HCT116 (cell line): ENCODE data around the gene TCEAL3. TPM values are rescaled to one million over a fixed set of nuclear protein-coding genes. Genes with fewer than 3 reads are reported as not detected.

Experiments used
- ATAC-seq: fragments of 200-7000 bp; cut with Tn5 transposase; 2 replicates; pipeline ENCODE4 v1.9.1; 2020; ENCODE audit warnings: mild to moderate bottlenecking, moderate library complexity
- BruUV-seq: library from RNA; stranded (reverse); fragments of 400-500 nt; replicated peaks from 2 replicates; lab custom pipeline; 2021; lab: Mats Ljungman, UMichigan
- CTCF ChIA-PET: fragments of 300-600 bp; sonication (Branson Sonifier 250); formaldehyde crosslinking; loops from one replicate; lab custom pipeline; 2021; ENCODE audit warnings: antibody characterized with exemption; lab: Charles Lee
- POLR2A ChIA-PET: fragments of 300-600, 350-600 bp; sonication (Branson Sonifier 250); formaldehyde crosslinking; loops from one replicate; lab custom pipeline; 2021; ENCODE audit warnings: antibody characterized with exemption; lab: Charles Lee
- RAD21 ChIA-PET, 2 experiments: fragments of 300-600 bp; sonication (Branson Sonifier 250); formaldehyde crosslinking; loops; one replicate each; lab custom pipeline; 2023; ENCODE audit warnings: low total read pairs in 2 of 2; ENCODE audit not compliant: uncharacterized antibody in 2 of 2, unreplicated experiment in 2 of 2, low non-redundant PET in 1 of 2; lab: Charles Lee
- DNase-seq: peaks from one replicate; pipeline ENCODE4 v3.0.0-alpha.2; 2010; ENCODE audit warnings: low read depth, low spot score
- H2AFZ ChIP-seq: fragments of 200-600 bp; shearing (Covaris generic), sonication (generic); 2 replicates; pipeline ENCODE4 v1.6.1; 2017; ENCODE audit warnings: low read depth, mixed run types, mixed read lengths, antibody characterized with exemption, low read length; ENCODE audit not compliant: poor library complexity, severe bottlenecking
- H3K27ac ChIP-seq: 2 replicates; pipeline ENCODE4 v1.5.1; 2012; ENCODE audit warnings: low read depth, low read length
- H3K27me3 ChIP-seq: fragments of 200-600 bp; sonication (generic); 2 replicates; pipeline ENCODE4 v1.6.1; 2016; ENCODE audit warnings: mixed run types, low read length, mixed read lengths; ENCODE audit not compliant: insufficient read depth
- H3K36me3 ChIP-seq, 2 experiments: fragments of 200-500 bp in 1 of 2; fragments of 200-600 bp in 1 of 2; sonication (Bioruptor generic) in 1 of 2; sonication (generic) in 1 of 2; 2 replicates each; pipeline versions ENCODE4 v1.5.1 to v1.6.1; 2014 to 2016; ENCODE audit warnings: low read length in 2 of 2, inconsistent platforms in 1 of 2, mixed read lengths in 1 of 2, mixed run types in 1 of 2; ENCODE audit not compliant: insufficient read depth in 2 of 2, control insufficient read depth in 1 of 2
- H3K4me1 ChIP-seq, 2 experiments: fragments of 200-600 bp in 1 of 2; sonication (generic) in 1 of 2; 2 replicates each; pipeline versions ENCODE4 v1.5.1 to v1.6.1; 2012 to 2017; ENCODE audit warnings: low read length in 2 of 2, inconsistent platforms in 1 of 2, mild to moderate bottlenecking in 1 of 2, mixed read lengths in 1 of 2, mixed run types in 1 of 2, moderate library complexity in 1 of 2; ENCODE audit not compliant: insufficient read depth in 2 of 2, control insufficient read depth in 1 of 2
- H3K4me2 ChIP-seq: fragments of 200-600 bp; sonication (generic); 2 replicates; pipeline ENCODE4 v1.6.1; 2017; ENCODE audit warnings: mixed run types, low read length, mixed read lengths
- H3K4me3 ChIP-seq, 2 experiments: fragments of 200-600 bp in 1 of 2; sonication (generic) in 1 of 2; replicated peaks in 1 of 2; 2 replicates each; pipeline ENCODE4 v1.5.1; 2011 to 2016; ENCODE audit warnings: low read length in 2 of 2, control low read depth in 1 of 2, low read depth in 1 of 2, mild to moderate bottlenecking in 1 of 2, mixed read lengths in 1 of 2, mixed run types in 1 of 2
- H3K79me2 ChIP-seq: fragments of 200-600 bp; sonication (generic); 2 replicates; pipeline ENCODE4 v1.6.1; 2017; ENCODE audit warnings: mild to moderate bottlenecking, mixed run types, low read length, moderate library complexity, mixed read lengths; ENCODE audit not compliant: insufficient read depth
- H3K9ac ChIP-seq: fragments of 200-600 bp; sonication (generic); 2 replicates; pipeline ENCODE4 v1.6.1; 2016; ENCODE audit warnings: low read length, mixed read lengths
- H3K9me2 ChIP-seq: fragments of 200-600 bp; sonication (generic), shearing (Covaris generic); 2 replicates; pipeline ENCODE4 v1.6.1; 2017; ENCODE audit warnings: mixed run types, mild to moderate bottlenecking, moderate library complexity; ENCODE audit not compliant: insufficient read depth
- H3K9me3 ChIP-seq, 2 experiments: fragments of 200-500 bp in 1 of 2; fragments of 200-600 bp in 1 of 2; sonication (Bioruptor generic) in 1 of 2; sonication (generic) in 1 of 2; 2 replicates each; pipeline ENCODE4 v1.6.1; 2014 to 2017; ENCODE audit warnings: low read length in 2 of 2, mixed read lengths in 2 of 2, inconsistent platforms in 1 of 2, low read depth in 1 of 2, mild to moderate bottlenecking in 1 of 2, mixed run types in 1 of 2, moderate library complexity in 1 of 2; ENCODE audit not compliant: control insufficient read depth in 1 of 2, insufficient read depth in 1 of 2
- H4K20me1 ChIP-seq: fragments of 200-600 bp; sonication (generic), shearing (Covaris generic); 2 replicates; pipeline ENCODE4 v1.6.1; 2017; ENCODE audit warnings: mixed run types, mild to moderate bottlenecking, moderate library complexity; ENCODE audit not compliant: insufficient read depth
- ATF3 ChIP-seq: IDR thresholded peaks from 2 replicates; pipeline ENCODE4 v1.6.1; 2012
- CBX3 ChIP-seq: IDR thresholded peaks from 2 replicates; pipeline ENCODE4 v1.6.1; 2012; ENCODE audit warnings: low read depth
- CEBPB ChIP-seq: IDR thresholded peaks from 2 replicates; pipeline ENCODE4 v1.6.1; 2012; ENCODE audit warnings: low read depth
- CTCF ChIP-seq, 3 experiments: fragments of 200-600 bp in 1 of 3; sonication (generic) in 1 of 3; IDR thresholded peaks in 2 of 3; conservative IDR thresholded peaks in 1 of 3; 2 replicates each; pipeline ENCODE4 v1.5.1; 2012 to 2017; ENCODE audit warnings: low read depth in 2 of 3, low read length in 2 of 3, antibody characterized with exemption in 1 of 3, borderline replicate concordance in 1 of 3, control low read depth in 1 of 3, mild to moderate bottlenecking in 1 of 3, mixed read lengths in 1 of 3, mixed run types in 1 of 3, moderate library complexity in 1 of 3; ENCODE audit not compliant: insufficient read depth in 1 of 3
- ELF1 ChIP-seq: IDR thresholded peaks from 2 replicates; pipeline ENCODE4 v1.6.1; 2012; ENCODE audit warnings: low read depth, borderline replicate concordance
- EZH2 ChIP-seq: fragments of 200-600 bp; sonication (generic); IDR thresholded peaks from 2 replicates; pipeline ENCODE4 v1.6.1; 2017; ENCODE audit warnings: antibody characterized with exemption, mixed run types
- EZH2phosphoT487 ChIP-seq: fragments of 200-600 bp; IDR thresholded peaks from 2 replicates; pipeline ENCODE4 v1.6.1; 2018; ENCODE audit warnings: antibody characterized with exemption, borderline replicate concordance
- FOSL1 ChIP-seq: IDR thresholded peaks from 2 replicates; pipeline ENCODE4 v1.6.1; 2012; ENCODE audit warnings: low read depth
- JUND ChIP-seq: IDR thresholded peaks from 2 replicates; pipeline ENCODE4 v1.6.1; 2012
- POLR2A ChIP-seq: IDR thresholded peaks from 2 replicates; pipeline ENCODE4 v1.7.0; 2011; ENCODE audit warnings: borderline replicate concordance; ENCODE audit not compliant: insufficient read depth, insufficient read length; ENCODE audit errors: extremely low read depth
- POLR2AphosphoS5 ChIP-seq: IDR thresholded peaks from 2 replicates; pipeline ENCODE4 v1.6.1; 2011; ENCODE audit warnings: mild to moderate bottlenecking, low read depth, low read length, moderate library complexity
- SIN3A ChIP-seq: IDR thresholded peaks from 2 replicates; pipeline ENCODE4 v1.6.1; 2012; ENCODE audit warnings: low read depth
- SRF ChIP-seq: IDR thresholded peaks from 2 replicates; pipeline ENCODE4 v1.6.1; 2012; ENCODE audit warnings: low read depth
- TCF7L2 ChIP-seq: IDR thresholded peaks from 2 replicates; pipeline ENCODE4 v1.7.0; 2011; ENCODE audit warnings: borderline replicate concordance, inconsistent platforms; ENCODE audit not compliant: insufficient read depth, insufficient read length; ENCODE audit errors: extremely low read depth
- YY1 ChIP-seq: IDR thresholded peaks from 2 replicates; pipeline ENCODE4 v1.6.1; 2011; ENCODE audit warnings: low read length, low read depth, moderate library complexity, mild to moderate bottlenecking; ENCODE audit not compliant: insufficient replicate concordance; ENCODE audit errors: extremely low read depth
- ZBTB33 ChIP-seq: IDR thresholded peaks from 2 replicates; pipeline ENCODE4 v1.6.1; 2011; ENCODE audit warnings: mild to moderate bottlenecking, low read length, moderate library complexity; ENCODE audit not compliant: insufficient replicate concordance; ENCODE audit errors: extremely low read depth
- ZNF274 ChIP-seq: fragments of 200-500 bp; sonication (Bioruptor generic); IDR thresholded peaks from 2 replicates; pipeline ENCODE4 v1.6.1; 2014; ENCODE audit warnings: mild to moderate bottlenecking, low read depth, low read length, inconsistent platforms
- intact Hi-C: fragments of 100-400 bp; cut with micrococcal nuclease; formaldehyde crosslinking; loops from 2 replicates; pipeline ENCODE4 v1.10.0; 2022
- total RNA-seq: library from RNA; stranded (reverse); gene quantifications from one replicate; pipeline ENCODE4 v1.2.1, GENCODE V29; 2021; ENCODE audit not compliant: unreplicated experiment

The TCEAL3 gene
- total RNA-seq, 1 experiment from 2014 or later, result not detected

GRCh38 chrX:103573202-103573601 lies 34.6 kb upstream of the TCEAL3 start:
- CTCF ChIA-PET, result no interaction called here
- RAD21 ChIA-PET, result no interaction called here
- H2AFZ ChIP-seq, result no peak overlapping the region
- H3K79me2 ChIP-seq, result no peaks in the 10 kb centered on the region
- H3K27ac ChIP-seq, result no peak overlapping the region
- no peaks in the 10 kb centered on the region for H3K4me1 ChIP-seq
- H3K27me3 ChIP-seq, result no peaks in the 10 kb centered on the region
- BruUV-seq, result no TSS peak
- no peak overlapping the region for H3K9ac ChIP-seq
- H3K9me2 ChIP-seq, result no peaks in the 10 kb centered on the region
- no peak for TF ChIP-seq EZH2phosphoT487
- TF ChIP-seq SRF, result no peak
- no peak for TF ChIP-seq CBX3
- TF ChIP-seq CTCF (IDR thresholded peaks at IDR 0.05 in 2 of 3, conservative IDR thresholded peaks at IDR 0.05 in 1 of 3; ENCODE audit: borderline replicate concordance in 1 of 3, insufficient read depth in 1 of 3, low read depth in 2 of 3, low read length in 2 of 3), result no peak
- TF ChIP-seq ZNF274, result no peak
- no peak for TF ChIP-seq POLR2AphosphoS5
- TF ChIP-seq EZH2, result no peak
- no peak for TF ChIP-seq TCF7L2
- no peak for TF ChIP-seq SIN3A
- TF ChIP-seq FOSL1, result no peak
- TF ChIP-seq JUND, result no peak
- TF ChIP-seq CEBPB, result no peak
- TF ChIP-seq YY1, result no peak
- TF ChIP-seq POLR2A, result no peak
- TF ChIP-seq ELF1, result no peak
- no peak for TF ChIP-seq ATF3
- no peak for TF ChIP-seq ZBTB33
- no peak for ATAC-seq
- intact Hi-C loops, result no loop called here
- POLR2A ChIA-PET, result no interaction called here
- no peak overlapping the region for H3K4me2 ChIP-seq
- H4K20me1 ChIP-seq, result no peaks in the 10 kb centered on the region
- no peaks in the 10 kb centered on the region for H3K9me3 ChIP-seq
- DNase-seq, result no peak
- H3K36me3 ChIP-seq, result no peaks in the 10 kb centered on the region
- H3K4me3 ChIP-seq, result no peak overlapping the region
